HL-60/S4 (cell line): ENCODE data around the gene PIGT.

ENCODE experiments used
- in situ Hi-C: fragments of 300-500 bp; cut with MboI; formaldehyde crosslinking; loops from 2 replicates; pipeline ENCODE4 v1.14.3; 2022; ENCODE audit warnings: low sequenced_read_pairs

Gene PIGT

GRCh38 chr20:45426320-45427016 lies 10.5 kb downstream of the PIGT start:
- in situ Hi-C loops, result no loop called here

DNA sequence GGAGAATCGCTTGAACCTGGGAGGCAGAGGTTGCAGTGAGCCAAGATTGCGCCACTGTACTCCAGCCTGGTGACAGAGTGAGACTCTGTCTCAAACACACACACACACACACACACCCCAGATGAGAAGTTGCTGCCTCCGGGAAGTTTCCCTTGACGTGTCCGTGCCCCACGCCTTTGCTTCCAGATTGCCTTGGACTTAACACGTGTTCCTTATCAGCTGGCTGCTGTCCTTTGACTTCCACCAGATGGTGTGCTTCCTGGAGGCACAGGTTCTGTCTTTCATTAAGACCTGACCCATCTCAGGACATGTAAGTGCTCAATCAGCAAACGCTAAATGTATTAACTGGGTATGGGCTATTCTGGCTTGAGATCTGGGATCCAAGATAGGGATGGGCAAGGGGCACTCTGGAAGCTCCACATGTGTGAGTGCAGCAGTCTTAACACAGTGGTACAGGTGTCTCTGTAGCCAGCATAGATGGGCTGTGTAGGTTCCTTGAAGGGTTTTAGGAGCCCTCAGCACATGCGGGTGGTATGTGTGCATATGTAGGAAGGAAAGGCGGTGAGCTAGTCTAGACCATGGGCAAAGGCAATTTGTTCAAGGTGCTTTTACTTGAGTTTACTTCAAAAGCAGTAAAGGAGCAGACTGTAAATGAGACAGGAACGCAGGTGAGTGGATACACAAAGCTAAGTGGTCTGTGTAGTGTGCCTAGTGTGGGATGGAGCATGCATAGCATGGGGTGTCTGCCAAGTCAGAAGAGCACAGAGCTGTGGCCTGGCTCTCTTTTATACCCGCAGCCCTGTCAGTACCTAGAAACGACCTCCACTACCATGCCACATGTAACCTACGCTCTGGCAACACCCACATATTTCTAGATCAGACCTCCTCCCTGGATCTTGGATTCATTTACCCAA lies 11.6 kb downstream of the PIGT start:
- in situ Hi-C loops, result no loop called here

- in situ Hi-C loops, result loop anchor here (10.0 kb wide), 1 partner anchor 105 kb away; no protein-coding TSS in a partner anchor
Observed at GRCh38 chr20:45429618-45430017, 13.7 kb downstream of the PIGT start.

GRCh38 chr20:45432294-45432693 lies 16.4 kb downstream of the PIGT start:
- in situ Hi-C loops, result loop anchor here (10.0 kb wide), 1 partner anchor 107 kb away; no protein-coding TSS in a partner anchor

DNA sequence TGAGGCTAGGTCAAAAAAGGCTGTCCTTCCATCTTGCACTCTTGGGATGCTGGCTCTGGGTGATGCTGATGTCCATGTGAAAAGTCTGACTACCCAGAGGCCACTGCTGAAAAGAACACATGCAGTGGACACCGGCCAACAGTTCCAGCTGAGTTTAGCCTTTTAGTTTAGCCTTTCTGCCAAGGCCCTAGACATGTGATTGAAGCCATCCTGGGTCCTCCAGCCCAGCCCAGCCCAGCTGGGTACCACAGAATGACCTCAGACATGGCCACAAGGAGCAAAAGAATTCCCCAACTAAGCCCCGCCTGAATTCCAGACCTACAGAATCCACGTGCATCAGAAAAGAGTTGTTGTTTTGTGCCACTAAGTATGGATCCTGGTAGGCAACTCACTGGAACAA lies 17.4 kb downstream of the PIGT start:
- in situ Hi-C loops, result loop anchor here (10.0 kb wide), 1 partner anchor 109 kb away; no protein-coding TSS in a partner anchor

- in situ Hi-C loops, result loop anchor here (10.0 kb wide), 1 partner anchor 109 kb away; no protein-coding TSS in a partner anchor
Observed at GRCh38 chr20:45433976-45434375, 18.0 kb downstream of the PIGT start.

DNA sequence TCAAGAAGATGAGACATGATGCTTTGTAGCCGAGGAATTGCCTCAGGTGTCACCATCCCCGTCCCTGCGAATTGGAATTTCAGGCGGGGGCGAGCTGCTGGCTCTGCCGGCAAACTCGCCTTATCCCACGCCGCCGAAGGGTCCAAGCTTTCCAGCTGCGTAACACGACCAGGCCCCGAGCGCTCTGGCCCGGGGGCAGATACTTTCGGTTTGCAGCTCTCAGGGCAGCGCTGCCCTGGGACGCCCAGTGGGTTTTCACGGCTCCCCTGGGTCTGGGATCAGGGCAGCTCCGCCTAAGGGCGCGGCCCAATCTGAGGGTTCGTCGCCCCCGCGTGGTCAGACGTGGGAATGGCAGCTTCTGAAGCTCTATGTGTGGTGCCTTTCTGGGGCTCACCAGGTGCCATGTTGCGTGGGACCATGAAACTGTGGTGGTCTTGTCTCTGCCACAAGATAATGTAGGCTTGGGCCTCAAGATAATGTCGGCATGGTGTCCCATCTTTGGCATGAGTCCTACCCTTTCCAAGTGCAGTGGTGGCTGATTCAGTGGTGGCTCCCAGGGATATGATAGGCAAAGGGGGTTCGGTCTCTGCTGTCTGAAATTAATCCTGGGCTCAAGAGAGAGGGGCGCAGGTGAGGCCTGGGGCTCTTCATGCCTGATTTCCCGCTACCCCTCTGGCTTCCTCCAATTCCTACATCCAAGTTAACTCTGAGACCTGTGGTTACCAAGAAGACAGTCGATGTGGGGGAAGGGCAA lies 21.0 kb downstream of the PIGT start:
- in situ Hi-C loops, result loop anchor here (5.0 to 10.0 kb wide), 2 partner anchors 75 to 112 kb away; partner anchors contain the start of gene SYS1

DNA sequence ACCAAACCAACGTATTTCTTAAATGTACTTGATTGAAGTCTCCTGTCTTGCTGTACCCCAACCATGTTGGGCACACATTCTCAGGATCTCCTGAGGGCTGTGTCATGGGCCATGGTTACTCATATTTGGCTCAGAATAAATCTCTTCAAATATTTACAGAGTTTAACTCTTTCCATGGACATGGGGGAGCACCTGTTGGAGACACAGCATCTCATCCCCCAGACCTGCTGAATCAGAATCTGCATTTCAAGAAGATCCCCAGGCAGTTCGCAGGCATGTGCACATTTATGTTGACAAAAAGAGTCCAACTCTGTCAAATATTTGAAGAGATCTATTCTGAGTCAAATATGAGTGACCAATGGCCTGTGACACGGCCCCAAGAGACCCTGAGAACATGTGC lies 24.5 kb downstream of the PIGT start:
- in situ Hi-C loops, result no loop called here

GRCh38 chr20:45440891-45441685 lies 25.1 kb downstream of the PIGT start:
- in situ Hi-C loops, result no loop called here

DNA sequence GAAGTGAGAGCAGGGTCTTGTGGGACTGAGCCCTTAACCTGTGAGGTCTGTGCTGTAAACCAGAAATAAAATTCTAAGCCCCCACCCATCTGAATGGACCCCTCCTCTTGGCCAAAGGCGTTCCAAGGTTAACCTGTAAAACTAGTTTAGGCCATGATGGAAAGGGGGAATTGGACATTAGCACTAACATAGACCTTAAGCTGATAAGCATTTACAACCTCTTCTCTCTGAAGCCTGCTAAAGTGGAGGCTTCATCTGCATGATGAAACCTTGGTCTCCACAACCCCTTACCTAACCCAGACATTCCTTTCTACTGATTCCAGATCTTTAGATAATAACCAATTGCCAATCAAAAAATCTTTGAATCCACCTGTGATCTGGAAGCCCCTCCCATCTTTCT lies 25.8 kb downstream of the PIGT start:
- in situ Hi-C loops, result no loop called here

- in situ Hi-C loops, result no loop called here
Observed at GRCh38 chr20:45444050-45444449, 28.1 kb downstream of the PIGT start.

- in situ Hi-C loops, result no loop called here
Observed at GRCh38 chr20:45445805-45446562, 30.0 kb downstream of the PIGT start.

DNA sequence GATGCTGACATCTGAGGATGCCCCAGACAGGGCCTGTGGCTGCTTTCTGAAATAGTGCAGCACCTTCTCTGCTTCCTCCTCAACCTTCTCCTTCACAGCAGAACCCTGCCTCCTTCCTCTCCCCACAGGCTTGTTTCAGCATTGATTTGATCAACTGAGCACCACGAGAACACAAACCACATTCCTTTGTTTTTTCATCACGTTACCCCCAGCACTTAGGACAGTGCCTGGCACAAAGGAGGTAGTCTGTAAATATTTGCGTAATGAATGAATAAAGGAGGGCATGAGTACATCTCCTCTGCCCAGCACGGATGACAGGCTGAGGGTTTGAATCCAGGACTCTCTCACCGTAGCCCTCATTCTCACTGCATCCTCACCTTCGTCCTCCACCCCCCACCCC lies 32.3 kb downstream of the PIGT start:
- in situ Hi-C loops, result no loop called here

GRCh38 chr20:45449528-45449927 lies 33.6 kb downstream of the PIGT start:
- in situ Hi-C loops, result no loop called here

- in situ Hi-C loops, result no loop called here
Observed at GRCh38 chr20:45450097-45450818, 34.3 kb downstream of the PIGT start.

DNA sequence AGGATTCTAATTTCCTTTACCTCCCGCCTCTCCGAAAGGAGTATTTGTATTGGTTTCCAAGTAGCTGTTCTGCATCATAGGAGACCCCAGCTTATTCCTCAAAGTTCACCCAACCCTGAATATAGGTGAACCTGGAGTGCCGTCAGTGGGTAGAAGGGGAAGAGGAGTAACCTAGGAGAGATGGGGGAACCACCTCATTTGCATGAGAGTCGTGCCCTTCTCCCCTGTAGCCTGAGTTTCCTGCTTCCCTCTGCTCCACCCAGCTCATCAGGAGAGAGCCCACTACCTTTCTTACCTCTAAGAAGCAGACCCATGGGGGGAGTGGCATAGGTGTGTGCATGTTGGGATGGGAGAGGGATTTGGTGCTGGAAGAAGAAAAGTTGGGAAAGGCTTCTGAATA lies 36.3 kb downstream of the PIGT start:
- in situ Hi-C loops, result no loop called here

GRCh38 chr20:45452772-45453691 lies 37.1 kb downstream of the PIGT start:
- in situ Hi-C loops, result no loop called here

- in situ Hi-C loops, result no loop called here
Observed at GRCh38 chr20:45456632-45457031, 40.7 kb downstream of the PIGT start.
